Measurements from ENCODE around the gene PHC3.

The PHC3 gene

DNA sequence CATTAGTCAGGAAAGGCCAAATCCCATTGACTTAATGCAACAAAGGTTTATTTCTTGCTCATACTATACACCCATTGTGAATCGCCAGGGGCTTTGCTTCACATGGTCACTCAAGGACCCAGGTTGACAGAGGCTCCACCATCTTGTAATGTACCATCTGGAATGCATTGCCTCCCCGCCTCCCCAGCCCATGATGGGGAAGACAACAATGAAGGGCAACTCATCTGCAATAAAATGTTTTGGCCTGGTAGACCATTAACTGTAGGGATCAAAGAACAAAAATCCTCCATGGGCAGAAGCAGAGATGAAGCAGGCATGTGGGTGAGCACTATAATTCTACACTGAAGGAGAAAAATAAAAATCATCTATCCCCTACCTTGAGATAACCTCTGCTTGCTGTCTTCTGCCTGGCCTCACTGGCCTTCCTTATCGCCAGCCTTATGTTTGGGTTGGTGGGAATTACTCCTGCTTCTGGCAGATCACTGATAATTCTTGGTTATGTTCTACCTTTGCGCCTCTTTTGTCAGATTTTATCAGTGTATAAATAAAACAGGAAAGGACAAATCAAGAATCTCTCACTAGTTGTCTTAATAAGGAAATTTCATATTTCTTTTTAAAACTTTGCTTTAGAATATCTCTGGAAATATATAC, 106.0 kb downstream of the PHC3 start:
- no peak for DNase-seq

GRCh38 chr3:170064108-170064507, 117.4 kb downstream of the PHC3 start:
- DNase-seq: no peak

DNA sequence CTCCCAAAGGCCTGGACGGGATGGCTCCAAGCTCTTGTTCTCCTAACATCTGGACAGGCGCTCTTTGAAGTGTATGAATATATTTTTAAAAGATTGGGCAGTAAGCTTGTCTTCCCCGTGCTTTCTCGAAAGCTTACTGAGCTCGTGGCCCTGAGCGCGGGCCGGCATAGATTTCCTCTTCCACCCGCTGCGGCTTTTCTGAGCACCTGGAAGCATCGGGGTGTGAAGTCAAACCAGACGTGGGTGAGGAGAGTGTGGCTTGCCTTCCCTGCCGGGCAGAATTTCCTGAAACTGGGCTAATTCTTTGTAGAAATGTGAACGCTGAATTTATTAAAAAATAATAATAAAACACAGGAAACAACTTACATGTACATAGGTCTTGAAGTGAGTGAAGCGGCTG, 117.8 kb downstream of the PHC3 start:
- DNase-seq: no peak

GRCh38 chr3:170062769-170063168, 118.8 kb downstream of the PHC3 start:
- DNase-seq: no peak

DNA sequence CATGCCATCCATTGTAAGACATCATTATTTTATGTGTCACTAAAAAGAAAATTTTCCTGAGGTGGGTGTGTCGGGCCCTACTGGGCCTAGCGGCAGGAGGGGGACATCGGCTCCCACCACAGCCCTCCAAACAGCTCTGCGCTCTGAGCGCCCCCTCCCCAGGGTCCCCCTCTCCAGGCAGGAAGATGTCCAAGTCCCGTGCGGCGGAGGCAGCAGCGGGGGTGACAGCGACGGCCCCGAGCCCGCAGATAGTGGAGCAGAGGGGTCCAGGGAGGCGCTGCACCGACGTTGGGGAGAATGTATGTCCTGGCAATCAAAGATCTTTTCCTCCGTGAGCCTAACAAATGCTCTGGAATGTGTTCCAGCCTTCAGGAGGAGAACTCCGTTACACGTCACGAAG, 119.5 kb downstream of the PHC3 start:
- DNase-seq: no peak

DNA sequence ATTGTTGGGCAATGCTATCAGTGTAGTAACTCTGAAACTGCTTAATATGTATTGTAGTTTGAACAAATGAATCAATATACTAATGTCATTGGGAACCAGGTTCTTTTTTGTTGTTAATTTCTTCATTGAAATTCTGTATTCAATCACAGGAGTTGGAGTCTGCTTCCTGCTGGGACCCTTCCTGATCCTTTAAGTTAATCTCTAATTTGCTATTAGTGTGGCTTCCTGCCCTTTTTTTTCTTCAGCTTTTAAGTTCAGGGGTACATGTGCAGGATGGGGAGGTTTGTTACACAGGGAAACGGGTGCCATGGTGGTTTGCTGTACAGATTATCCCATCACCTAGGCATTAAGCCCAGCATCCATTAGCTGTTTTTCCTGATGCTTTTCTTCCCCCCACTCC, 122.1 kb downstream of the PHC3 start:
- DNase-seq: no peak

- DNase-seq: no peak
Measured at GRCh38 chr3:170058127-170058526, 123.4 kb downstream of the PHC3 start.

DNA sequence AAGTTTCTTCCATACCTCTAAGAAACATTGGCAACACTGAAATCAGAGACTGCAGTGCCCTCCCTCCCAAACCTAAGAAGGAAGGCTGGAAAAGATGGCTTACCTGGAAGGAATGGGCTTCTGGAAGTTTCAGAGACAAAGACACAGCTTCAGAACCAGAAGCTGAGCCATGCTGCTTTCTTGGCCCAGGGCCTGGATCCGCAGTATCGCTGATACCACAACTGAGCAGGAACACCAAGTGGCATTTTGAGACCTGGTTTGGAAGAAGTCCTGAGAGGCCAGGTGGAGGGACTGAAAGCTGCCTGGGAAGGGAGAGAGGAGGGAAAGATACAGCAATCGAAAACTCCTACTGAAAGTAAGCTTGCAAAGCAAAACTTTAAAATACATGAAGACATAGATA, 124.0 kb downstream of the PHC3 start:
- DNase-seq: no peak

- no peak for DNase-seq
Measured at GRCh38 chr3:170056710-170057454, 124.7 kb downstream of the PHC3 start.

DNA sequence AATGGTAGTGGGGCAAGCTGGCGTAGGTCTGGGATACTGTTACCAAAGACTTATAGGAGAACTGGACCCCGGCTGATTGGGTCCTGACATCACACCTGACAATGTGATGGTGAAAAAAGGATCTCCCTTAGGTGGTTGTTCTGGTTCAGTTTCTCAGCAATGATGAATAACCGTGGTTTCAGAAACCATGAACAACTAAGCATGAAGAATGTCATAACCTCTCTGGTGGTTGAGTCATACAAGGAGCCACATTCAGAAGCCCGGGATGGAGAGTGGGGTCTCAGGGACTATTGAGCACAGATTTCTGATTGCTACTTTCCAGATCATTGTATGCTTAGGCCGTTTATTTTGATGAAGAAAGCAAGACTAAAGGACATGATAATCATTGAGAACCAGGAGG, 126.3 kb downstream of the PHC3 start:
- DNase-seq: no peak

GRCh38 chr3:170054204-170054603, 127.3 kb downstream of the PHC3 start:
- DNase-seq: no peak

- DNase-seq: no peak
Measured at GRCh38 chr3:170052398-170052797, 129.1 kb downstream of the PHC3 start.

DNA sequence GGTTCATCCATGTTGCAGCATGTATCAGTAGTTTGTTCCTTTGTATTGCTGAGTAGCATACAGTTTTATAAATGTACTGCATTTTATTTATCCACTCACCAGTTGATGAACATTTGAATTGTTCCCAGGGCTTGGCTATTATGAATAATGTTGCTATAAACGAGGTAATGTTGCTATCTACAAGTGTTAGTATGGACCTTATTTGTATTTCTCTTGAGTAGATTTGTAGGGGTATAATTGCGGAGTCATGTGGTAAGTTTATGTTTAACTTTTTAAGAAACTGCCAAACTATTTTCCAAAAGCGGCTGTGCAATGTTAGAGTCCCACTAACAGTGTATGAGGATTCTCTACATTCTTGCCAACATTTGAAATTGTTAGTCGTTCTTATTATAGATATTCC, 130.8 kb downstream of the PHC3 start:
- DNase-seq: no peak

DNA sequence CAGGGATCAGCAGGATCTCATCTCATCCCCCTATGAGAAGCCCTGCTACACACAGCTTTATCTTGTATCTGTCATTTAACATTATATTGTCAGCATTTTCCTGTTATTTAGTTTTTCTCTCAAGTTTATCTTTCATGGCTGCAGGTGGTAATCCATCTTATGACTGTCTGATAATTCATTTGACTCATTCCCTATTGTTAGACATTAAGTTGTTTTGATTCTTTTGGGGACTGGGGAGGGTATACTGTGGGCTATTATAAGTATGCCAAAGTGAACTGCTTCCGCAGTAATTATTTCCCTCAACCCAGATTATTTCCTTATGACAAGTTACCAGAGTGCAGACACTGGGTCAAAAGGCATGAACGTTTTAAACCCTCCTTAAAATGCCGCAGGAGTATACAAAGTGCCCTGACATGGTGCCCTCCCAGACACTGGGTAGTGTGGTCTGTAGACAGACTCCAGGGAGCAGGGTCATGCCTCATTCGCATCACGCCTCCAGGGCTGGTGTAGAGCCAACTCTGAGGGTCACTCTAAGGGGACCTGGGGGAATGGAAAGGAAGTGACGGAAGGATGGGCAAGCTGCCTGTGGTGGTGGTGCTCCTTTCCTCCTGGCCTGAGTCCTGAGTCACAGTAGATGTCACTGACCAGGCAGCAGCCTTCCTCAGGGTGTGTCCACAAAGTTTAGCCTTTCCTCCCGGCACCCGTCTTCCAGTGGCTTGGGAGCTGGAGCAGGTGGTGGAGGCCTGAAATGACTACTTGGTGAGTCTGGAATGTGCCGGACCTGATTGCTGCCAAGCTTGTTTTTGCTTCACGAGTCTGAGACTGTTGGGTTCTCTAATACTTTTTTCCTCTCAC, 132.2 kb downstream of the PHC3 start:
- no peak for DNase-seq

GRCh38 chr3:170047133-170047404, 134.5 kb downstream of the PHC3 start:
- DNase-seq: no peak

- no peak for DNase-seq
Measured at GRCh38 chr3:170046269-170047132, 135.0 kb downstream of the PHC3 start.

- no peak for DNase-seq
Measured at GRCh38 chr3:170044795-170045244, 136.7 kb downstream of the PHC3 start.

GRCh38 chr3:170044271-170044670, 137.3 kb downstream of the PHC3 start:
- DNase-seq: no peak

DNA sequence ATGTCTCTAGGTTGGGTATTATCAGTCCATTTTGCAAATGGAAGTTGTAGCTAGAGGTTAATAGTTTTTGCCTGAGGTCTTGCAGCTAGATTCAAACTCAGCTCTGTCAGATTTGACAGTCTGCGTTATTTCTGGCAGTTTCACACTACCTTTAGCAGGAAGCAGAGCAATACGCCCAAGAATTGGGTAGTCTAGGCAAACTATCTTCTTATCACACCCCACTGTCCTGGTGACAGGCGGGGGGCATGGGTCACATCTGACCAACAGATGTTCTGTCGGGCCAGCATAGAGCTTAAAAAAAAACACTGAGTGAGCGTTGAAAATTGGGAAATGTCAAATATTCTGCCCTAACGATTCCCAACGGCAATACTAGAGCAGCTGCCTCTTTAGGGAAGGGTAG, 138.0 kb downstream of the PHC3 start:
- no peak for DNase-seq

DNA sequence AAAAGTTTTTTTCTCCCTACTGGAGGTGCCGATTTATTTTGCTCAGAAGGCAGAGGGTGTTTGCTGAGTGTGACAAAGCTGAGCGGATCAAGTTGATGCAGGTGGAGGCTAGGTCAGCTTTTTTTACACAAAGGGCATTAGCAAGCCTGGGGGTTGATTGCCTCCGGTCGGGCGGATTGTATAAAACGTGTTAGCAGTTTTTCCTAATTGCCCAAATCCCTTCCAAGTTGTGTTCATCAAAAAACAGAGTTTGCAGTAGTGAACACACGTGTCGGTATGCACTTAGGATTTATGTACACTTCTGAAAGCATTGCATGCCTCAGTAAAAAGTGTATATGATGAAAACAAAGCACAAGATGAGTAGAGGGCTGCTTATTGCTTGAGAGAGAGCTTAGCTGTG, 141.1 kb downstream of the PHC3 start:
- no peak for DNase-seq

GRCh38 chr3:170038434-170039110, 143.0 kb downstream of the PHC3 start:
- peak; percentile 16 to 26 for DNase-seq
